Esophagus muscularis mucosa (tissue), 4 donors: ENCODE data around the gene KCNE1. TPM values are rescaled to one million over a fixed set of nuclear protein-coding genes. Genes with fewer than 3 reads are reported as not detected.
"Not testable (repeated sequence)": the region's sequence is repeated elsewhere in the genome, so short reads cannot be mapped to it uniquely, and the experiment has no call there.

Source experiments
- DNase-seq: peaks from one replicate; pipeline ENCODE4 v3.0.0-alpha.2; 2017; ENCODE audit errors: extremely low spot score
- H3K27ac ChIP-seq, 4 donors: fragments of 200-600 bp; sonication (generic); replicated peaks in 1 of 4; 1 replicate in 3 of 4; 2 replicates in 1 of 4; pipeline ENCODE4 v1.5.1; 2016 to 2019; ENCODE audit warnings: mild to moderate bottlenecking in 1 of 4
- H3K27me3 ChIP-seq, 4 donors: fragments of 200-600 bp; sonication (generic); one replicate each; pipeline versions ENCODE4 v1.5.1 to v1.6.0; 2016 to 2019
- H3K36me3 ChIP-seq, 4 donors: fragments of 200-600 bp; sonication (generic); one replicate each; pipeline ENCODE4 v1.5.1; 2016 to 2019
- H3K4me1 ChIP-seq, 4 donors: fragments of 200-600 bp; sonication (generic); one replicate each; pipeline ENCODE4 v1.5.1; 2016 to 2019
- H3K4me3 ChIP-seq, 4 donors: fragments of 200-600 bp; sonication (generic); 1 replicate in 2 of 4; 2 replicates in 2 of 4; pipeline ENCODE4 v1.5.1; 2016 to 2019; ENCODE audit warnings: mild to moderate bottlenecking in 4 of 4, moderate library complexity in 1 of 4
- H3K9me3 ChIP-seq, 4 donors: fragments of 200-600 bp; sonication (generic); 1 replicate in 3 of 4; 2 replicates in 1 of 4; pipeline ENCODE4 v1.5.1; 2016 to 2019
- CTCF ChIP-seq, 3 experiments: fragments of 200-600 bp in 2 of 3; fragments of 450-650 bp in 1 of 3; sonication (generic) in 2 of 3; IDR thresholded peaks; one replicate each; pipeline ENCODE4 v1.5.1; 2017 to 2019; ENCODE audit warnings: antibody characterized with exemption in 3 of 3, mild to moderate bottlenecking in 2 of 3, moderate library complexity in 1 of 3
- EP300 ChIP-seq: sonication (generic); formaldehyde crosslinking; IDR thresholded peaks from one replicate; pipeline ENCODE4 v1.6.1; 2017; ENCODE audit warnings: antibody characterized with exemption
- POLR2A ChIP-seq: fragments of 450-650 bp; IDR thresholded peaks from one replicate; pipeline ENCODE4 v1.6.1; 2017; ENCODE audit warnings: antibody characterized with exemption, moderate library complexity, mild to moderate bottlenecking, low read depth
- POLR2AphosphoS5 ChIP-seq, 2 donors: sonication (generic); formaldehyde crosslinking; IDR thresholded peaks; one replicate each; pipeline ENCODE4 v1.6.1; 2017; ENCODE audit warnings: antibody characterized with exemption in 2 of 2
- WGBS: methylation state at CpG from one replicate; pipeline ENCODE4 v1.1.5; 2018; 5-methylcytosine and 5-hydroxymethylcytosine counted together
- intact Hi-C: fragments of 100-400 bp; cut with DNase I; formaldehyde crosslinking; loops from one replicate; pipeline ENCODE4 v1.15.1; 2023
- total RNA-seq, 4 donors: library from RNA; depleted of rRNA; stranded (reverse); fragments of >200 nt; gene quantifications; one replicate each; pipeline versions ENCODE4 v1.1.0 to v1.2.1, GENCODE V29; 2016

KCNE1 gene
- total RNA-seq, 4 donors from 2014 or later, result 1.5 to 2.9 (median 2.2) TPM

DNA sequence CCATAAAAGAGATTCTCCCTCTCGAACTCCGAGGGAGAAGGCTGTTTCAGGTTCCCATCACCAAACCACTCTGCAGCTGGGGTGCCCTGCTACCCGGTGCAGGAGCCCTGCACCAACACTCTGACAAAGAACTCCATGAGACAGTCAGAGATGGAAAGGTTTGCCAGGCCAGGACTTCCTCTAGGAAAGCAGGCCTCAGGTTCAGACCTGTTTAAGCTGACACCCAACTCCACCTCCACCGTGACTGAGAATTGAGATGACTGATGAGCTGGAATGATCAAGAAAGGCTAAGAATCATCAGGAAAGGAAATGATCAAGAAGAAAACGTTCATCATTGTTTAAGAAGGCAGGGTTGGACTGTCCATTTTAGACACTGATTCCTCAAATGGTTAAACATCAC is 46.2 kb upstream of the KCNE1 start:
- H3K4me1 ChIP-seq, result peaks cover 9 to 19% (median 13%) of the 10 kb centered on the region in 4 donors
- peak overlapping the region in 2 of 4 donors; percentile 25 to 50 for H3K27ac ChIP-seq
- H3K4me3 ChIP-seq, result no peak overlapping the region
- intact Hi-C loops, result no loop called here
- no peaks in the 10 kb centered on the region for H3K36me3 ChIP-seq
- no peaks in the 10 kb centered on the region for H3K27me3 ChIP-seq
- WGBS, result 92% methylated on average over 5 of the region's 5 CpGs
- no peaks in the 10 kb centered on the region for H3K9me3 ChIP-seq
- TF ChIP-seq CTCF (IDR thresholded peaks at IDR 0.05), result no peak
- no peak for TF ChIP-seq POLR2AphosphoS5 (IDR thresholded peaks at IDR 0.05)
- no peak for TF ChIP-seq POLR2A
- no peak for TF ChIP-seq EP300
- DNase-seq, result no peak

DNA sequence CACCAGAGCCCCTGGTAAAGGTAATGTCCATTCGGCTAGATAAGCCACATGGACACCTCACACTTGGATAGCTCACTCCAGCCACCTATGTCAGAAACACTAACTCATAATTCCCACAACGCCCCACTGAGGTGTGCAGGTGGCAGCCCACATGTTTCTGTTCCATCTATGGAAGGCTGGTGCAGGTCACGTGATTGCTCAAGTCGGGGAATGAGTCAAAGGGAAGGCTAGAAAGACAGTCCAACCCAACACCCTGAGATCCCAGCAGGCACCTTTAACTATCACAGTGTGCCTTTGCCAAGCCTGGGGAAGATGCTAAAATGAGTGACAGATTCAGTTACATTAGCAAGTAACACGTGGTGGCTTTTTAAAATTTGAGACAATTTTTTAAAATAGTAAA is 45.3 kb upstream of the KCNE1 start:
- intact Hi-C loops, result no loop called here
- no peak for DNase-seq
- Histone ChIP-seq H3K27ac (no peak overlapping the region), H3K4me1 (peaks cover 13 to 28% (median 22%) of the 10 kb centered on the region in 4 donors), H3K9me3 (no peaks in the 10 kb centered on the region), H3K4me3 (no peak overlapping the region), H3K27me3 (no peaks in the 10 kb centered on the region), H3K36me3 (no peaks in the 10 kb centered on the region)
- TF ChIP-seq EP300, result no peak
- no peak for TF ChIP-seq CTCF (IDR thresholded peaks at IDR 0.05)
- TF ChIP-seq POLR2A, result no peak
- TF ChIP-seq POLR2AphosphoS5 (IDR thresholded peaks at IDR 0.05), result no peak
- 93% methylated on average over 5 of the region's 5 CpGs for WGBS

GRCh38 chr21:34554670-34555069 is 42.7 kb upstream of the KCNE1 start:
- H3K27ac ChIP-seq, H3K4me3 ChIP-seq, DNase-seq, H3K27me3 ChIP-seq, intact Hi-C loops, H3K9me3 ChIP-seq, H3K36me3 ChIP-seq: not testable (repeated sequence)
- peaks cover 13 to 29% (median 23%) of the 10 kb centered on the region in 4 donors for H3K4me1 ChIP-seq
- 89% methylated on average over 2 of the region's 2 CpGs for WGBS

- WGBS, result 97% methylated on average over 4 of the region's 4 CpGs
- Histone ChIP-seq H3K4me3 (no peak overlapping the region), H3K27me3 (no peaks in the 10 kb centered on the region), H3K9me3 (no peaks in the 10 kb centered on the region), H3K36me3 (no peaks in the 10 kb centered on the region), H3K27ac (no peak overlapping the region), H3K4me1 (peaks cover 12 to 25% (median 21%) of the 10 kb centered on the region in 4 donors)
- TF ChIP-seq CTCF (IDR thresholded peaks at IDR 0.05), result no peak
- TF ChIP-seq POLR2AphosphoS5 (IDR thresholded peaks at IDR 0.05), result no peak
- no peak for TF ChIP-seq EP300
- intact Hi-C loops, result no loop called here
- no peak for DNase-seq
These were observed 42.2 kb upstream of the KCNE1 start for GRCh38 chr21:34554227-34554626.

DNA sequence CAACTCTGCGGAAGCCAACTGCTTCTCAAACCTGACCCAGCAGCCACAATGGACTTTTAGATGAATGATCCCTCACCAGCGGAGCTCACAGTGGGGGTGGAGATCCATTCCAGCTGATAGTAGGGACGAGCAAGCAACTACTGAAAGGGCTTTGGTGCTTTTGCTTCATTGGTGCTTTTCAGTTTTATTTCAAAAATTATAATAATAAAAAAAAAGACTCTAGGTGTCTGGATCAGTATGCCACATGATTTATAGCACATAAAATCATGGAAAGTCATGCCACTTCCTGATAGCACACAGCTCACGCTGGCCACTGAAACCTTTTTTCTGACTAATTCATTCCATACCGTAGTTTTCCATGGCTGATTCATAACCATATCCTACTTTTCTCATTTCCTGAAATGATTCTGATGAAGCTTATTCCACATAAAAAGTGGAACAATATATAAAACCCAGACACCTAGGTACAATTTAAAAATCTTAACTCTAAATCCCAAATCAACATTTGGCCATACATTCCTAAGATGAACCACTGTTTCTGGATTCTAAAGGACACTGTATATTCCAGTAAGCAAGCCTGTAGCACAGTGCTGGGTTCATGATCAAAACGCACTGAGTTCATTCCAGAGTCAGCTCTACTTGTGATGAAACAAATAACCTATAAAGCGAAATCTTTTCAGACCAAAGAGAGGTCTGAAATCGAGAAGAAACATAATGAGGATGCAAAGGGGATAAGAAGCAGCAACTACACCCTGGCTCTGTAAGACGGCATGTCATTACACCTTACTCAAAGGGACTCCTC is 41.3 kb upstream of the KCNE1 start:
- Histone ChIP-seq H3K4me1 (peaks cover 9 to 20% (median 18%) of the 10 kb centered on the region in 4 donors), H3K36me3 (no peaks in the 10 kb centered on the region), H3K9me3 (no peaks in the 10 kb centered on the region), H3K27me3 (no peaks in the 10 kb centered on the region), H3K4me3 (no peak overlapping the region), H3K27ac (peak overlapping the region; percentile 37 to 64 (median 64))
- intact Hi-C loops, result no loop called here
- no peak for DNase-seq
- 72% methylated on average over 9 of the region's 9 CpGs for WGBS
- no peak for TF ChIP-seq POLR2A
- TF ChIP-seq POLR2AphosphoS5 (IDR thresholded peaks at IDR 0.05), result peak in 1 of 2 donors; percentile 38
- no peak for TF ChIP-seq EP300
